Hematopoietic multipotent progenitor cell treated with erythropoietin and hydrocortisone succinate and interleukin-3 and kit ligand, for 4 days (in vitro differentiated cells): ENCODE measurements around the gene SCART1.
A peak's percentile ranks its signal among the peaks of the same experiment; 100 is the strongest.
"Not testable (repeated sequence)": the region's sequence is repeated elsewhere in the genome, so short reads cannot be mapped to it uniquely, and the experiment has no call there.

ENCODE experiments used
- DNase-seq: peaks from one replicate; pipeline ENCODE4 v3.0.0-alpha.2; 2015

Gene SCART1

DNA sequence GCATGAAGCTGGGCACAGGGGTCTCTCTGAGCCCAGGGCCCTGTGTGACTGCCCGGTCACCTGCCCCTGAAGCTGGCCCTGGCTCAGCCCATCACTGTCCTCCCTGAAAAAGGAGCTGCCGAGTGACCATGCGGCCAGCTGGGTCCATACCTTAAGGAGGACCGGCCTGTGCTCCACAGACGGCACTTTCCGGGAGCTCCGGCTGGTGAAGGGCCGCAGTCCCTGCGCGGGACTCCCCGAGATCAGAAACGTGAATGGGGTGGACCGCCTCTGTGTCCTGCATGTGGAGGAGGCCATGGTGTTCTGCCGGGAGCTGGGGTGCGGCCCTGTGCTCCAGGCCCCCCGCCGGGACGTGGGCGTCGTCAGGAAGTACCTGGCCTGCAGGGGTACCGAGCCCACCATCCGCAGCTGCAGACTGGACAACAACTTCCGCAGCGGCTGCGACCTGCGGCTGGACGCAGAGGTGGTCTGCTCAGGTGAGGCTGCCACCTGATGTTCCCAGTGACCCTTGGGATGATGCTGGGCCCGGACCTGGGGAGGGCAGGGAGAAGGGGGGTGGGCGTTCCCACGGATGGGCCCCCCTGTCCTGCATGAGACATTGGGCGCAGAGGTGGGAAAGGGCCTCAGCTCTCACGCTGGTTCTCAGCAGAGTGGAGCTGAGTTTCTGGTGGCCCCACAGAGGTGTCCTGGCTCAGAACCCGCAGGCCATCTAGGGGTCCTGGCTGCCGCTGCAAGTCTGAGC, 3.5 kb downstream of the SCART1 start:
- no peak for DNase-seq

DNA sequence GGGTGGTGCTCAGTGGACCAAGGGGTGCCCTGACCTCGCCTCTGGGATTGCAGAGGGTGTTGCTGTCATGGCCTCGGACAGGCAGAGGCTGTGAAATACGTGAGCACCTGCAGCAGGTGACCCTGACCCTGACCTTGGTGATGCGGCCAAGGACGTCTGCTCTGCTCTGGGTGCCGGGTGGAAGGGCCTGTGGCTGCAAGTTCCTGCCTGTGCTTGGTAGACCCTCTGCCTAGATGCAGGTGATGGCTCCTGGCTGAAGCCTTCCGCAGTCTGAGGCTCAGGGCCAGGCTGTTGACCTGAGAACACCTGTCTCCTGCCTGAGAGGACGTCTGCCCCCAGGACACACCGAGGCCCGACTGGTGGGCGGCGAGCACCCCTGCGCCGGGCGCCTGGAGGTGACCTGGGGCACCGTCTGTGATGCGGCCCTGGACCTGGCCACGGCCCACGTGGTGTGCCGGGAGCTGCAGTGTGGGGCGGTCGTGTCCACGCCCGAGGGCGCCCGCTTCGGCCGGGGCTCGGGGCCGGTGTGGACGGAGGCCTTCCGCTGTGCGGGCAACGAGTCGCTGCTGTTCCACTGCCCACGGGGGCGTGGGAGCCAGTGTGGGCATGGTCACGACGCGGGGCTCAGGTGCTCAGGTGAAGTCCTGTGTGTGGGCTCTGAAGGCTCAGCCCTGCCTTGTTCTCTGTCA, 4.4 kb downstream of the SCART1 start:
- DNase-seq: no peak

DNA sequence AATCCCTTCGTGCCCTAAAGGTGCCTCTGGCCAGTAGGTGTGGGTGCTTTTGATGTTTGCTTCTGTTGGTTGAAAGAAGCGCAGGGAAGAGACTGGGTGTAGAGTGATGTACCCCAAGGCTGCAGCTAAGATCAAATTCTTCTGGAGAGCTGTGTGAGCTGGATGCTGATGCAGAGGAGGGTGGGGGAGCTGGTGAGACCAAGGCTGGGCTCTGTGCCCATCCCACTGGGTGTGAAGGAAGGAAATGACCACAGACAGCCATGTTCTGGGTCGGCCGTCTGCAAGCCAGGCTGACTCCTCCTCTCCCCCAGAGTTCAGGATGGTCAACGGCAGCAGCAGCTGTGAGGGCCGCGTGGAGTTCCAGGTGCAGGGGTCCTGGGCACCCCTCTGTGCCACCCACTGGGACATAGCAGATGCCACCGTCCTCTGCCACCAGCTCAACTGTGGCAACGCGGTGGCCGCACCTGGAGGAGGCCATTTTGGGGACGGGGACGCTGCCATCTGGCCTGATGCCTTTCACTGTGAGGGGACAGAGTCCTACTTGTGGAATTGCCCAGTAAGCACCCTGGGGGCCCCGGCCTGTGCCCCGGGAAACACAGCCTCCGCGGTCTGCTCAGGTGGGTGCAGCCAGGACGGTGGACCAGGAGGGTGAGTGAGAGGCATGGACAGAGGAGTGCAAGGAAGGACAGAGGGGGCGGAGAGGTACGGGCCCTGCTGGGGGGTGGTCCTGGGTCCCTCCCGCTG, 5.1 kb downstream of the SCART1 start:
- DNase-seq: no peak

DNA sequence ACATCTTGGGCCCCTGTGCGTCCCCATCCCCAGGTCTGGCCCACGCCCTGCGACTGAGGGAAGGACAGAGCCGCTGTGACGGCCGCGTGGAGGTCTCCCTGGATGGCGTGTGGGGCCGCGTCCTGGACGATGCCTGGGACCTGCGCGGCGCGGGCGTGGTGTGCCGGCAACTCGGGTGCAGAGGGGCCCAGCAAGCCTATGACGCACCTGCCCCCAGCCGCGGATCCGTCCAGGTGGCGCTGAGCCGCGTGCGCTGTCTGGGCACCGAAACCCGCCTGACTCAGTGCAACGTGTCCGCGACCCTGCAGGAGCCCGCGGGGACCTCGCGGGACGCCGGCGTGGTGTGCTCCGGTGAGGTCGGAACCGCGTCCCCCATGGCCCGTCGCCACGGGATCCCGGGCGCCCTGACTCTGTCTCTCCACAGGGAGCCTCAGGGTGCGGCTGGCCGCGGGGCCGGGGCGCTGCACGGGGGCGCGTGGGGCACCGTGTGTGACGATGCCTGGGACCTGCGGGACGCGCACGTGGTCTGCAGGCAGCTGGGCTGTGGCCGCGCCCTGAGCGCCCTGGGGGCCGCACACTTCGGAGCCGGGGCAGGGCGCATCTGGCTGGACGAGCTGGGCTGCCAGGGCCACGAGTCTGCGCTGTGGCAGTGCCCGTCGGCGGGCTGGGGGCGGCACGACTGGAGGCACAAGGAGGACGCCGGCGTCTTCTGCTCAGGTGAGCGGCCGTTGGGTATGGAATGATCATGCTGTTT, 5.9 kb downstream of the SCART1 start:
- no peak for DNase-seq

DNA sequence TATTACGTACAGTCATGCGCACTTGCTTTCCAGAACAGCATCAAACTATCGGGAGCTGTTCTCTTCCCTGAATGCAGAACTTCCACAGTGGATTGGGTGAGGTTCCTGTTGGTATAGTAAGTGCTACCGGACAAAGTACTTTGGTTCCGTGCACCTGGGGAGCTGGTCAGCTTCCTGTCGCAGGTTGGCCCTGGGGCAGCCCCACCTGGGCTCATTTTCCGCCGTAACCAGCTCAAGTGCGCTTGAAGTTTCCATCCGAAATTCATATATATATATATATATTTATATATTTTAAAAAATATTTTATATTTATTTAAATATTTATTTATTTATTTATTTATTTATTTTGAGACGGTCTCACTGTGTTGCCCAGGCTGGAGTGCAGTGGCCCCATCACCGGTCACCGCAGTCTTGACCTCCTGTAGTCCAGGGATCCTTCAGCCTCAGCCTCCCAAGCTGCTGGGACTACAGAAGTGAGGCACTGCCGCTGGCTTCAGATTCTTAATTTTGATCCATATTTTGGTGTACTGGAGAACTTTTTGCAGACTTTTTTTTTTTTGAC, 6.5 kb downstream of the SCART1 start:
- no peak for DNase-seq

DNA sequence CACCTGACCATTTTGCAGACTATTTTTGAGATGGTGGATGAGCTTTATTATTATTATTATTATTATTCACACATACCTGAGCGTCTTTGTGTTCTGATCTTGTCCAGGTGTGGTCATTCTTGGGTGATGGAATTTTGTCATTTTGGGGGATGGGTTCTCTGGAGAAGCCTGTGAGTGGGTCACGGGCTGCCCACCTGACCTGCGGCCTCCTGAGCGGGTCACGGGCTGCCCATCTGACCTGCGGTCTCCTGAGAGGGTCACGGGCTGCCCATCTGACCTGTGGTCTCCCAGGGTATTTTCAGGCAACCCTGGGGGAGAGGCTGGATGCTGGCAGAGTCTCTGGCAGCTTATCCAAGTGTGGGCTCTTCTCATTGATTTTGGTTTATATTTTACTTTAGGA, 7.3 kb downstream of the SCART1 start:
- no peak for DNase-seq

DNA sequence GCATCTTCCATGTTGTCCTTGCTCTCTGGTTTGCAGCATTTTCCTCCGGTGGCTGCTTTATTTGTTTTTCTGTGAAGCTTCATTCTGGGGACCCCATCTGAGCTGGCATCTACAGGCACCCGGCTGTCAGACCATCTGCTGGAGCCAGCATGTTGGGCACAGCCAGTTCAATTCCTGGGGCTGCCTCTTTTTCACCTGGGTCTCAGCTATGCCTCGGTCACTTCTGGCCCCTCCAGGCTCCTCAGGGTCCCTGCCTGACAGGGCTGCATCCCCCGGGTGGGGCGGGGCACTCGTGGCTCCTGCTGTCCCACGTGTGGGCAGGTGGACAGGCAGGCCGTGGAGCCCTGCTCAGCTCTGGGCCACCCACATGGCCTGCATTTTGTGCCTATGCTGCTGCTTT, 8.1 kb downstream of the SCART1 start:
- no peak for DNase-seq

DNA sequence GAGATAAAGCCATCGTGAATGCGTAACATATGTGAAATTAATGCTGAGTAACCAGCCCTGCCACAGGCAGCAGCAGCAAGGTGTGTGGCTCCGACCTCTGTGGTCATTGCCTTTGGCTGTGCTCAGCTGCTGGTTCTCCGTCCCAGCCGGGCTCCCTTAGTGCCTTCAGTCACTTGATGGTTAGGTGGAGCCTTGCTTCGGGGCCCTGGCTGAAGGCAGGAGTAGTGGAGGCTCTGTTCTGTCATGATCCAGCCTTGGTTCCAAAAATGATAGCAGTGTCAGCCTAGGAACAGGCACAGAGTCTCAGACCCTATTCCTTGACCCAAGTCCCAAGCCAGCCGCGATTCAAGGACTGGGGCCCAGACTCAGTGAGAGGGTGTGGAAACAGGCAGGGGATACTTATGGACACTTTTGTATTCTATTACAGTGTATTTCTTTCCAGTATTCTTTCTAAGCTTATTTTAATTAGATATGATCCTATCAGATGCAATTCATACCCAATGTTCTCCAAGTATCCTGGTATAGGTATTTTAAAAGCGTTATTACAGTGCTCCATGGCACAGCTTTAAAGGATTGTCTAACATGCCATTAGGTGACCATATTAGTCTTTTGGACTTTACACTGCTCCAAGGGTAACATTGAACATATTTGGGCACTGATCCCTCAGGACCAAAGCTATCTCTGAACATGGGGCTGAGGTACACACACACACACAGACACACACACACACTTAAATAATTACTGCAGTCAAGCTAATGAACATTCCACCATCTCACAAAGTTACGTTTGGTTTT, 9.0 kb downstream of the SCART1 start:
- DNase-seq: no peak

DNA sequence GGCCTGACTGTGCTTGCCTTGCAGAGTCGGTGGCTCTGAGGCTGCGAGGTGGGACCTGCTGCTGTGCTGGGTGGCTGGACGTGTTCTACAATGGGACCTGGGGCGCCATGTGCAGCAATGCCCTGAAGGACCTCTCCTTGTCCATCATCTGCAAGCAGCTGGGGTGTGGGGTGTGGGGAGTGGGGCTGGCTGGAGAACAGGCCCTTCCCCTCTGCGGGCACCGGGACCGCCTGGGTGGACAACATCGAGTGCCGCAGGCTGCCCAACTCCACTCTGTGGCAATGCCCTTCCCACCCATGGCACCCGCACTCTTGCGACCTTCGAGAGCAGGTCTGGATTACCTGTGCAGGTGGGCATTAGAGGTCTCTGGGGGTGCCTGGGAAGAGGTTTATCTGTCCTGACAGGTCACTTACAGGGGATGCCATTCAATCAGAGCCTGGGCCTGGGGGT, 10.9 kb downstream of the SCART1 start:
- DNase-seq: no peak

DNA sequence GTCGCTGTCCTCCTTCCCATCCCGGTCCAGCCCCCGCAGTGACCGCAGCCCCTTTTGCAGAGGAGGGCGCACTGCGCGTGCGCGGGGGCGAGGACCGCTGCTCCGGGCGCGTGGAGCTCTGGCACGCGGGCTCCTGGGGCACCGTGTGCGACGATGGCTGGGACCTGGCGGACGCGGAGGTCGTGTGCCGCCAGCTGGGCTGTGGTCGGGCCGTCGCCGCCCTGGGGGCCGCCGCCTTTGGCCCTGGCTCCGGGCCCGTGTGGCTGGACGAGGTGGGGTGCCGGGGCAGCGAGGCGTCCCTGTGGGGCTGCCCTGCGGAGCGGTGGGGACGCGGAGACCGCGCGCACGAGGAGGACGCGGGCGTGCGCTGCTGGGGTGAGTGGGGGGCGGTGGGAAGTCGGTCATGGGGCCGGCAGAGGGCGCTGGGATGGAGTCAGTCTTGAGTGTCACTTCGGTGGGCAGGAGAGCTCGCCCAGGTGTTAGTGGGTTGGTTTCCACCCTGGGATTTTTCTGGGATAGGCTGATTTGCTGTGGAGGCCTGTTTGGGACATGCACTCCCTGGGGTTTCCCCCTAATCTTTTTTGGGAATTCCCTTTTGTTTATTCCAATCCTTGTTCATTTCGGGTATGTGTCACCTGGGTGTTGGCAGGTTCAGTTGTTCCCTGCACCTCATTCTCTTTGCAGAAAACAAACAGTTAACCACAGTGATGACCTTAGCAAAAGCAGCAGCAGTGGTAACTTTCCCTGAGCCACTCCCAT, 11.6 kb downstream of the SCART1 start:
- DNase-seq: no peak

DNA sequence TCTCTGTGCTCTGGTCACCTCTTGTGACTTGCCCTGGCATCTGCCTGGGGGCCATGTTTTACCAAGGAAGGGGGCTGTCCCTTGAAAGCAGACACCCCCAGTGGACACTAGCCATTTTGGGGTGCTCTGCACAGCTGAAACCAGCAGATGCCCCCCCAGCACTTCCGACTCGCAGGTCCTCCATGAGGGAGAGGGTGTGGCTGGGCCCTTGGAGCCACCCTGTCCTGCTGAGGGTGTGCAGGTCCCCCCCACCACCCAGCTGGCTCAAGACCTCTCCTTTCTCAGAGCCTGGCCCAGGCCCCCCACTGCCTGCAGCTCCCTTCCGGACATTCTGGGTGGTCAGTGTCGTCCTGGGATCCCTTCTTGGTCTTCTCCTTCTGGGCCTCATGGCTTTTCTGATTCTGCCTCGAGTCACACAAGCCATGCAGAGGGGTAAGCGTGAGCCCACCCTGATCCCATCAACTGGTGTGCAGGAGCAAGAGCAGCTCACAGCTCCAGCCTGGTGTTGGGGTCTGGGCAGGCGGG, 12.3 kb downstream of the SCART1 start:
- DNase-seq: no peak

DNA sequence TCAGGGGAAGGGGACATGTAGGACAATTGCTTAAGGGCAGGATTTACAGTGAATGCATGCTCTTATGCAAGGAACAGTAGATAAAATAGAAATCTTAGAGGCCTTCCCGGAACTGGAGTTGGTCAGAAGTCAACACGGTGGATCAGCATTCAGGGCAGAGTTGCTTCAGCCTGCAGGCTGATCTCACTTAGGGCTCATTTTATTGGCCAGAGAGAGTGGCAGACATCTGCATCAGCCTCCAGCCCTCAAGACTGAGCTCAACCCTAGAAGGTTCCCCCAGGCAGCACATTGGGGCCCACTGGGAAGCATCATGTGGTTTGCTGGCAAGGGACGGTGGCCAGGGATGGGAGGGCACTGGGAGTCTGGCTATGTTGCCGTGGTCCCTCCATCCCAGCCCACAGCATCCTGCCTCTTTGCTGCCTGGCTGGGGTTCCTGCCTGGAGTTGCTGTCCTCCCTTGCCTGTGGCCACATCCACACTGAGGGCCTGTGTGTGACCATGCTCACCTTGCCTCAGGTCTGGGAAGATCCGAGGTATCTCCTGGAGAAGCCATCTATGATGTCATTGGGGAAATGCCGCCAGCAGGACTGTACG, 13.0 kb downstream of the SCART1 start:
- DNase-seq: no peak

DNA sequence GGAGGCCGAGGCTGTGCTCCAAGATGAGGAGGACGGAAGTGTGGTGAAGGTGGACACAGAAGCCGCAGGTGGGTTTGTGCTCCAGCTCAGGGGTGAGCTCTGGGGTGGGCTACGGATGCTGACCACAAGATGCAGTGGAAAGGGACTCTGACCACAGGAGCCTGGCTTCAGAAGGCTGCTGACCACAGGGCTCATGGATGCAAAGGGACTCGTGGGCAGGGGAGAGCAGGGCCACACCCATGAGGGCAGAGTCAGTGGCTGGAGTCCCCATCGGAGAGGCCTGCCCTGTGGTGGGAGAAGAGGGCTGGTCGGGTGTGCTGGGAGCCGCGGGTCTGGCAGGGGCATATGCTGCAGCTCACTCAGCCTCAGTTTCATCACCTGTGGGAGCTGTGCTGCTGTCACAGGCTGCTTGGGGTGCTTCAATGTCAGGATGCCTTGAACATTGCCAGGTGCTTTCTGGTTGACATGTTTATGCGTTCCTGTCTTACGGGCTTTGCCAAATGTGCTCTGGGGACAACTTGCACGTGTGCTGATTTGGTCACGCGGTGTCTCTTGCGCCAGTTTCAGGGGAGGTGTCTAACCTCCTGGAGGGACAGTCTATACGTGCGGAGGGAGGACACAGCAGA, 13.7 kb downstream of the SCART1 start:
- DNase-seq: no peak

DNA sequence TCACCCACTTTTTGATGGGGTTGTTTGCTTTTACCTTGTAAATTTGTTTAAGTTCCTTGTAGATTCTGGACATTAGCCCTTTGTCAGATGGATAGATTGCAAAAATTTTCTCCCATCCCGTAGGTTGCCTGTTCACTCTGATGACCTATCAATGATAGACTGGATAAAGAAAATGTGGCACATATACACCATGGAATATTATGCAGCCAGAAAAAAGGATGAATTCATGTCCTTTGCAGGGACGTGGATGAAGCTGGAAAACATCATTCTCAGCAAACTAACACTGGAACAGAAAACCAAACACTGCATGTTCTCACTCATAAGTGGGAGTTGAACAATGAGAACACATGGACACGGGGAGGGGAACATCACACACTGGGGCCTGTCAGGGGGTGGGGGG, 15.5 kb downstream of the SCART1 start:
- not testable (repeated sequence) for DNase-seq

DNA sequence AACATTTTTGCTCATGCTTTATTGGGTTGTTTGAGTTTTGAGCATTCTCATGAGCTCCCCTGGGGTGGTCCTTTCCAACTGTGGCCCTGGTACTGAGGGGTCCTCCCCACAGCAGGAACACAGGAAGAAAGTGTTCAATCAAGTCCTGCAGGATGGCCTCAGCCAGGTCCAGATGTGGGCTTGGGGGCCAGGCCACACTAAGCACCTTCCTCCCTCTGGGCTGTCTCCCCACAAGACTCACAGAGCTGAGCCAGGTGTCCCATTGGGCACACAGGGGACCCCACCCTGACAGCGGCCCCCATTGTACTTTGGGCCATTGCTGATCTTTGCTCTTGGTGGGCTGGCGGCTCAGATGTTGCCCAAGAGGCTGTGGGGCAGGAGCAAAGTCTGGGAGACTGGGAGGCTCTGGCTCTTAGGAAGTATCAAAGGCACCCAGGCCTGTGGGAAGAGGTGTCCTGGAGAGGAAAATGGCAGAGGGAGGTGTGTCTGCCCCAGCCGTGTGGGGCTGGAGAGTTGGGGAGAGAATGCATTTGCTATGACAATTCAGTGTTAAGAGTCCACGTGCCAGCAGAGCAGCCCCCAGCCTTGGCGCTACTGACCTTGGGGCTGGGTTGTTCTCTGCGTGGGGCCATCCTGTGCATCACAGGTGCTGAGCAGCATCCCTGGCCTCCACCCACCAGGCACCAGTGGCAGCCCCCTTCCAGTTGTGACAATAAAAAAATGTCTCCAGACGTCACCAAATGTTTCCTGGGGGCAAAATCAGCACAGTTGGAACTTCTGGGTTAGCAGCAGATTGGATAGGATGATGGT, 17.8 kb downstream of the SCART1 start:
- no peak for DNase-seq

DNA sequence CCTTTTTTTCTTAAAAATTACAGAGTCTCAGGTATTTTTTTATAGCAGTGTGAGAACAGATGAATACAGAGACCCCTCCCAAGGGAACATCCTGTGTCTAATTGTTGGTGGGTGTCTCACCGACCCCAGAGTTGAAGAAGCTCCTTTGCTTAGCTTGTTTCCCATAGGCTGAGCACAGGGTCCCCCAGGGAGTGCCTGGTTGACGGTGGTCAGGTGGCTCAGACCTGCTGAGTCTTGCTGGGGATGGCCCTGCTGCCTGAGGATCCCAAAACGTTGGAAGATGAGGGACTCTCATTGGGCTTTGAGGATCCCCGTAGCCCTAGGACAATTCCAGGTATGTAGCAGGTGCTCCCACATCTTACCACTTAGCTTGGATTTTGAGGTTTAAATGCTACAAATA, 19.5 kb downstream of the SCART1 start:
- no peak for DNase-seq

DNA sequence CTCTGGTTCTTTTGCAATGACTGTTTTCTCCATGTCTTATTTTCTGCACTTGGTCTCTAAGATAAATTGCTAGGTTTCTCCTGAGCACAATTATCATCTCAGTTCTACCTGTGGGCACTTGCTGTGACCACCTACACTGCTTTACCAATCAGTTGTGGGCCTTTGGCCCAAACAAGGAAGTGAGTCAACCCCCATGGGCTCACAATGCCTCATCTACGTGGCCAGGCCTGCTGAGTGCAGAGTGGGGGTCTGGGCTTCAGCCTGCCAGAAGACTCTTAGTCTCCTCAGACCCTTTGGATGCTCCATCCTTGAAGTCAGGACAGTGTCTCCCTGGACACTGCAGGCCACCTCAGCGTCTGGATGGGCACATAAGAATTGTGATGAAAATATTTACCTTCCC, 20.3 kb downstream of the SCART1 start:
- DNase-seq: no peak

DNA sequence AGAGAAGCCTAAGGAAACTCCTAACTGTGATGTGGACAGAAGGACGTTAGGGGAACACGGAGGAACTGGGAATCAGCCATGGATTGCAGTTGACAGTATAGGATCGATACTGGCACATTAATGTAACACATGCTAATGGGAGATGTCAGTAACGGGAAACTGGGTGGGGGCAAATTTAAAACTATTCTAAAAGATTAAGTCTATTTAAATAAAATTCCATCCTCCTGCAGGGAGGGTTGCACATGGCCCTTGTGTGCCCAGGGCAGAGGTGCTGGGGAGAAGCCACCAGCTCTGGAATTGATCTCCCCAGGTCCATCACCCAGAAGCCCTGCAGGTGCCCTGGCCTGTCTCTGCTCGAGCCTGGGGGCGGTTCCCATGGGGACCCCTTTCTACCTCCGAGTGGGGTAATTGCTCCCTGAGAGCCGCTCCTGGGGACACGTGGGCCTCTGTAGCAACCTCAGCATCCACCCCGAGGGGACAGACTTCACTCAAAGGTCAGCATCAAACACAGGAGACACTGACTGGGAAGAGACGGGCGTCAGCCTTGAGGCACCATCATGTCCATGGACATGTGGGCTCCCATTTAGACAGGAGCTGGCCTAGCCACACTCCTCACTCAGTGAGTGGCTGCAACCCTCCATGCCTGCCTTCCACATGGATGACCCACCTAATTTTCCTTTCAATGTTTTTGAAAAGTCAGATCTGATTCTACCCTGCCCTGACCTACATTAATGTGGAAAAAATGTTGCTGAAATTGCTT, 21.1 kb downstream of the SCART1 start:
- no peak for DNase-seq

DNA sequence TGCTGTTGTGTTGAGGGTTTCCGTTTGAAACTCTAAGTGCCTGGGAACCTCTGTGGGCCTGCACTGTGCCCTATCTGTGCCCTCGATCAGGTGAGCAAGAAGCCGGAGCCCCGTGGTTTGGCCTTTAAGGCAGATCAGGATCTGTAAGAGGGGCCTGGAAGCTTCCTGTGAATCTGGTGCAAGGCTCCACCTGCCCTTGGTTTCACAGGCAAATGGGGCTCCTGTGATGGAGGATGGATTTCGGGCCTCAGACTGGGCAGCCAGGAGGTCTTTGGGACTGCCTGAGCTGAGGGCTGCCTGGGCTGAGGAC, 21.6 kb downstream of the SCART1 start:
- DNase-seq: peak; percentile 34
